T1000 (cell line): ENCODE results near the gene ASMT.
"Not testable (repeated sequence)": the region's sequence is repeated elsewhere in the genome, so short reads cannot be mapped to it uniquely, and the experiment has no call there.

Experiments
- DNase-seq: peaks from one replicate; lab custom pipeline; 2025; ENCODE audit warnings: mixed read lengths; lab: John Stamatoyannopoulos, UW

The ASMT gene

DNA sequence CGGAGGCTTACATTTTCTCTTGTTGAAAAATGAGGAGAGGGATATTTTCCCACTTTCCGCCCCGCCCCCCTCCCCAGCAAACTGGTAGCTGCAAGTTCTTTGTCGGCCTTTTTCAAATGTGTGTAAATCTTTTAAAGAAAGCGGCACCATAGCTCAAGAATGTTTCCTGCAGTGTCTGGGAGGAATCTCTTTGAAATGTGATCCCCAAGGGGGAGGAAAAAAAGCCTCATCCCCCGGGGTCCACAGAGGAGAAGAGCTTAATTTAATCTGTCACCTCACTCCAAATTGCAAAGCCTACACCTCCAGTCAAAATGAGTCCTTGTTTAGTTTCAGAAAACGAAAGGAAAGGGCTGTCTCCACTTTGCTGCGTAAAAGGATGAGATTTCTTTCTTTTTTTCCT, 34.8 kb downstream of the ASMT start:
- DNase-seq, result no peak

DNA sequence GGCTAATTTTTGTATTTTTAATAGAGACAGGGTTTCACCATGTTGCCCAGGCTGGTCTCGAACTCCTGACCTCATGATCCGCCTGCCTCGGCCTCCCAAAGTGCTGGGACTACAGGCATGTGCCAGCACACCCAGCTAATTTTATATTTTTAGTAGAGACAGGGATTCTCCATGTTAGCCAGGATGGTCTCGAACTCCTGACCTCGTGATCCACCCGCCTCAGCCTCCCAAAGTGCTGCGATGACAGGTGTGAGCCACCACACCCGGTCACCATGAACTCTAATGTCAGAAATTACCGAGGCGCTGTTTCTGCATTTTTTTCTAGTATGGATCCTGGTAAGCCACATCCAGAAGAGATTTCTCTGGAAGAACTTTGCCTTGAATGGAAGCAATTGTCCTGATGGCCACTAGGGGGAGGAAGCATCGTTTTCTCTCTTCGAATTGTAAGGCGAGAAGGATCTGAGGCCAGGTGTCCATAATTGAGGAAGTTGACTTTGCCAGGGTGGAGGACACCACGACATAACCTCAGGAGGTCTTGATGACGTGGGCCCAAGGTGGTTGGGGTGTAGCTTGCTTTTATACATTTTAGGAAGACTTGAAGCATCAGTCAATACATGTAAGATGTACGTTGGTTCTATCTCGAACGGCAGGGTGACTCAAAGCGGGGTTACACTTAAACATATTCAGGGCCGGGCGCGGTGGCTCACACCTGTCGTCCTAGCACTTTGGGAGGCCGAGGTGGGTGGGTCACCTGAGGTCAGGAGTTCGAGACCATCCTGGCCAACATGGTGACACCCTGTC, 37.4 kb downstream of the ASMT start:
- DNase-seq, result not testable (repeated sequence)

- DNase-seq, result no peak
These were observed 41.5 kb downstream of the ASMT start for GRCh38 chrX:1656379-1656778.

GRCh38 chrX:1657367-1658070, 42.7 kb downstream of the ASMT start:
- DNase-seq, result peak; percentile 18

DNA sequence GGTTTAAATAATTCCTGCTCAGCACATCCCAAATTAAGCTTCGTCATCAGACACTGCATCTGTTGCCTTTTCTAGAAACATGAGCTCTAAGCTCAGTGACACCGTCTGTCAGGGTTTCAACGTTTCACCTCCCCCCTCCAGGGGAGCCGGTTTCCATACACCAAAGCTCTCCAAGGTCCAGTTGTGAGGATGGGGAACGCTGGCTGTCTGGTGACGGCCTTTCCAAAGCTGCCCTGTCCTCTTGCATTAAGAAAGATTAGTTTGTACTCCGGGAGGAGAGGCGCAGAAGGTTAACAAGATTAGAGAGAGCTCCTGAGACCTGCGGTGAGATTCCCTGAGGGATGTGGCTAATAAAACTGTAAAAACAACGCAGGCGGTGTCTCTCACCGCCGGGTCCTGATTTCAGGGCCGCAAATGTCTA, 43.2 kb downstream of the ASMT start:
- DNase-seq, result no peak

- no peak for DNase-seq
These were observed 45.0 kb downstream of the ASMT start for GRCh38 chrX:1659664-1660461.

DNA sequence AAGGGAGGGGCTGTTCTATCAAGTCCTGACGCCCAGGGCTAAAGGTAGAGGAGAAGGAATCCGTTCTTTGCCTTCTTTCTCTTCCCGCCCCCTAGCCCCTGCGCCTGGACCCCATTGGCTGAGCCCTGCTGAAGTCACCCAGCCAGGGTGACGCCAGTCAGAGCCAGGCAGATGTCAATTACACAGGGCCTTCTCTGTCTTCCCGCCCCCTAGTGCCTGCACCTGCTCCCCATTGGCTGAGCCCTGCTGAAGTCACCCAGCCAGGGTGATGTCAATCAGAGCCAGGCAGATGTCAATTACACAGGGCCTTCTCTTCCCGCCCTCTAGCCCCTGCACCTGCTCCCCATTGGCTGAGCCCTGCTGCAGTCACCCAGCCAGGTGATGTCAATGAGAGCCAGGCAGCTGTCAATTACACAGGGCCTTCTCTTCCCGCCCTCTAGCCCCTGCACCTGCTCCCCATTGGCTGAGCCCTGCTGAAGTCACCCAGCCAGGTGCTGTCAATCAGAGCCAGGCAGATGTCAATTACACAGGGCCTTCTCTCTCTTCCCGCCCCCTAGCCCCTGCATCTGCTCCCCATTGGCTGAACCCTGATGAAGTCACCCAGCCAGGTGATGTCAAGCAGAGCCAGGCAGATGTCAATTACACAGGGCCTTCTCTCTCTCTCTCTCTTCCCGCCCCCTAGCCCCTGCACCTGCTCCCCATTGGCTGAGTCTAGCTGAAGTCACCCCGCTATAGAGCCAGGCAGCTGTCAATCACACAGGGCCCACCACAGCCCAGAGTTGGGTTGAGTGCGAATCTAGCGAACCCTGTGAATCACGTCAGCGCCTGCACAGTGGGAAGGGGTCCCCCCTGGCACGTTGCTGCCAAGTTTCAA, 46.4 kb downstream of the ASMT start:
- DNase-seq, result no peak

DNA sequence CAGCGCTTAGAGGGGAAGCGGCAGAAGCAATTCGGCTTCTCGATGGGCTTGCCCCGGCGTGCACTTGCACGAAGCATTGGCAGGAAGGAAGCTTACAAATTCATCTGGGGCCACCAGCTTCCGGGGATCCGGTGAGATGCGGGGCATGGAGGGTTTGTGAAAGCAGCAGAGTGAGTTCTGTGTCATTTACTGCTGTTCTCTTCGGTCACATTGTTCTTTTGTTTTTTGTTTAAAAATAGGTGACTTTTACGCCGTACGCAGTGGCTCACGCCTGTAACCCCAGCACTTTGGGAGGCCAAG, 47.0 kb downstream of the ASMT start:
- no peak for DNase-seq

GRCh38 chrX:1667566-1667965, 52.7 kb downstream of the ASMT start:
- no peak for DNase-seq

- no peak for DNase-seq
These were observed 58.5 kb downstream of the ASMT start for GRCh38 chrX:1673337-1673736.

DNA sequence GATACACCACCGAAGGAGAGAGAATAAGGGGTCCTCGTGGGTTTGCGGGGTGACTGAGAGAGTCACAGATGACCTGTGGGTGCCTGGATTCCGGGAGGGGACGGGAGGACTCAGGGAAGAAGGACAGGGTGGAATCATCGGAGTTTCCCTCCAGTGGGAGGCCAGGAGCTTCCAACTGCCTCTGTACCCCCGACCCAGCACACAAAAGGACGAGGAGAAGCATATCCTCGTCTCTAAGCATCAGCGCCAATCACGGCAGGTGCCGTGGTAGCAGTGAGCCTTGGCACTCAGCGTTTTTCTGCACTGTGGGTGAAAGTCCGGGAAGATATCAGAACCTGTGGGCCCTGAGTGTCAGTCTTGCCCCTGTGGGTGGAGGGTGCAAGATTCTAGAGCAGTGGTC, 62.0 kb downstream of the ASMT start:
- DNase-seq, result no peak

DNA sequence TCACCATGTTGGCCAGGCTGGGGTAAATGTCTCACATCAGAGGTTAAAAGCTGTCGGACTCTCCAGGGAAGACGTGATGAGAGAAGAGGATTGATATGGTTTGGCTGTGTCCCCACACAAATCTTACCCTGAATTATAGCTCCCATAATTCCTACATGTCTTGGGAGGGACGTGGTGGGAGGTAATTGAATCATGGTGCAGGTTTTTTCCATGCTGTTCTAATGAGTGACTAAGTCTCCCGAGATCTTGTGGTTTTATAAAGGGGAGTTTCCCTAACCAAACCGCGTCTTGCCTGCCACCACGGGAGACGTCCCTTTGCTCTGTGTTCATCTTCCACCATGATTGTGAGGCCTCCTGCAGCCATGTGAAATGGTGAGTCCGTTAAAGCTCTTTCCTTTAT, 64.4 kb downstream of the ASMT start:
- DNase-seq, result no peak

GRCh38 chrX:1681439-1681838, 66.6 kb downstream of the ASMT start:
- DNase-seq, result no peak

- not testable (repeated sequence) for DNase-seq
These were observed 67.0 kb downstream of the ASMT start for GRCh38 chrX:1681856-1682255.

GRCh38 chrX:1682501-1682900, 67.6 kb downstream of the ASMT start:
- DNase-seq, result not testable (repeated sequence)

DNA sequence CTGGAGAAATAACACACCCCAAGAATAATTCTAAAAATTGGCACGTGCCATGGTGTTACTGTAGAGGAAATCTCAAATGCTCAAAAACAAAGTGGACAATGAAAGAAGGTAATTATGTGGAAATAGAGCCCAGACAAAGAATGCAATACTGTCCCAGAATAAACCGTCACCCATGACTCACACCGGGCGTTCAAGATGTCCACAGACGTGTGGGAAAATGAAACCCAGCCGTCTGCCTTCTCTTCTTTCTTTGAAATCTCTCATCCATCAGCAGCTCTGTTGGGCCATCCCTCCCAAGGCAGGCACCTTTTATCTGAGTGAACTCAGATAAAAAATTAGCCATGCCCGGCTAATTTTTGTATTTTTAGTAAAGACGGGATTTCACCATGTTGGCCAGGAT, 70.0 kb downstream of the ASMT start:
- DNase-seq, result not testable (repeated sequence)

GRCh38 chrX:1685444-1685880, 70.6 kb downstream of the ASMT start:
- DNase-seq, result not testable (repeated sequence)

- DNase-seq, result no peak
These were observed 71.8 kb downstream of the ASMT start for GRCh38 chrX:1686642-1687041.
